GM21786 (cell line): ENCODE measurements around the gene DGKD.

Experiments
- ATAC-seq: cut with Tn5 transposase; IDR thresholded peaks from one replicate; pipeline ENCODE4 v1.9.1; 2021; ENCODE audit not compliant: unreplicated experiment

DGKD gene, protein sequence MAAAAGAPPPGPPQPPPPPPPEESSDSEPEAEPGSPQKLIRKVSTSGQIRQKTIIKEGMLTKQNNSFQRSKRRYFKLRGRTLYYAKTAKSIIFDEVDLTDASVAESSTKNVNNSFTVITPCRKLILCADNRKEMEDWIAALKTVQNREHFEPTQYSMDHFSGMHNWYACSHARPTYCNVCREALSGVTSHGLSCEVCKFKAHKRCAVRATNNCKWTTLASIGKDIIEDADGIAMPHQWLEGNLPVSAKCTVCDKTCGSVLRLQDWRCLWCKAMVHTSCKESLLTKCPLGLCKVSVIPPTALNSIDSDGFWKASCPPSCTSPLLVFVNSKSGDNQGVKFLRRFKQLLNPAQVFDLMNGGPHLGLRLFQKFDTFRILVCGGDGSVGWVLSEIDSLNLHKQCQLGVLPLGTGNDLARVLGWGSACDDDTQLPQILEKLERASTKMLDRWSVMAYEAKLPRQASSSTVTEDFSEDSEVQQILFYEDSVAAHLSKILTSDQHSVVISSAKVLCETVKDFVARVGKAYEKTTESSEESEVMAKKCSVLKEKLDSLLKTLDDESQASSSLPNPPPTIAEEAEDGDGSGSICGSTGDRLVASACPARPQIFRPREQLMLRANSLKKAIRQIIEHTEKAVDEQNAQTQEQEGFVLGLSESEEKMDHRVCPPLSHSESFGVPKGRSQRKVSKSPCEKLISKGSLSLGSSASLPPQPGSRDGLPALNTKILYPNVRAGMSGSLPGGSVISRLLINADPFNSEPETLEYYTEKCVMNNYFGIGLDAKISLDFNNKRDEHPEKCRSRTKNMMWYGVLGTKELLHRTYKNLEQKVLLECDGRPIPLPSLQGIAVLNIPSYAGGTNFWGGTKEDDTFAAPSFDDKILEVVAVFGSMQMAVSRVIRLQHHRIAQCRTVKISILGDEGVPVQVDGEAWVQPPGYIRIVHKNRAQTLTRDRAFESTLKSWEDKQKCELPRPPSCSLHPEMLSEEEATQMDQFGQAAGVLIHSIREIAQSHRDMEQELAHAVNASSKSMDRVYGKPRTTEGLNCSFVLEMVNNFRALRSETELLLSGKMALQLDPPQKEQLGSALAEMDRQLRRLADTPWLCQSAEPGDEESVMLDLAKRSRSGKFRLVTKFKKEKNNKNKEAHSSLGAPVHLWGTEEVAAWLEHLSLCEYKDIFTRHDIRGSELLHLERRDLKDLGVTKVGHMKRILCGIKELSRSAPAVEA

DNA sequence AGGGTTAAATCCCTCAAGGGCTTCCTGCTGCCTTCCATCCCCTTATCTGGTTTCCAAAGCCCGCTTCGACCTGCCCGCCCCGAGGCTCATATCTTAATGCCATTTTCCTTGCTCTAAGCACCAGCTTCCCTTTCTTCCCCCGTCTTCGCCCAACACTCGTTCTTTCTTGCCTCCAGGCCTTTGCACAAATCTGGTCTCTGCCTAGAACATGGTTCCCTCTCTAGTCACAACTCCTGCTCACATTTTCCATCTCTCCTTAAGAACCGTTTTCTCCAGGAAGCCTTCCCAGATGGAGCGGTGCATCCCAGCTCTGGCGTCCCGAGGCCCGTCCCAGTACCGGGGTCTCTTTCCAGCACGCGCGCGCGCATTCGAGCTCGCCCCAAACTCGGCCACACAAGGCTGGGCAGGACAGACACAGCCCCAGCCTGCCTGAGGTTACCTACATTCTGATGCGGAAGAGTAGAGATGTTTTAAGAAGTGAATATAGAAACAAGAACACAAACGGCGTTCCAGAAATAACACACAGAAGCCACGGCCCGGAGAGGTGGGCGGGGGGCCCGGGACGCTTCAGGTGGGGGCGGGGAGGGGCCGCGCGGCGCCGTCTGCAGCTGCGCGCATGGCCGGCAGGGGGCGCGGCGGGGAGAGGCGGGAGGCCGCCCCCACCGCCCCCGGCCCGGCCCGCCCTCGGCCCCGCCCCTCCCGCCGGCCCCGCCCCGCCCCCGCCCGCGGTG is at the start of gene DGKD:
Gene DGKD (plus strand): TSS at position 726 of the 731 bp plus-strand sequence. CDS start 25 bp downstream, outside the sequence.
- peak; percentile 29 for ATAC-seq

DNA sequence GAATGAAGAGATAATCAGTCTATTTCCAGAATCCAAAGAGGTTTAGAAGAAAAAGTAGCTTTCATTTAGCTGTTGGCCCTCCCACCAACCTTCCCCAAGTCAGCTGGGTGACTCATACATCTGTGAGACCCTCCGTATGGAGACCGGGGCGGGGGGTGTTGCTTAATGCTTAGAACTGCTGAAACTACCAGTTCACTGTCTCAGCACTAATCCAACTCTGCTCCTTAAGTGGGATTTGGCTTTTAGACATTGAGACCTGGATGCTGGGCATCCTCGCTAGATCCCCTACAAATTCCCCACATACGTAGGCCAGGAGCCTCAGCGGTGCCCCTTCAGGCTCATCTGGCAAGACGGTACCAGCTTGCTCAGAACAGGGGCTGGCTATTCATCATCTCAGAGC is 46.7 kb upstream of the DGKD start, which contains the start of gene SAG:
Gene SAG (plus strand): TSS at position 252 of the 400 bp plus-strand sequence. CDS start 1,374 bp downstream, outside the sequence.
- ATAC-seq = no peak

DNA sequence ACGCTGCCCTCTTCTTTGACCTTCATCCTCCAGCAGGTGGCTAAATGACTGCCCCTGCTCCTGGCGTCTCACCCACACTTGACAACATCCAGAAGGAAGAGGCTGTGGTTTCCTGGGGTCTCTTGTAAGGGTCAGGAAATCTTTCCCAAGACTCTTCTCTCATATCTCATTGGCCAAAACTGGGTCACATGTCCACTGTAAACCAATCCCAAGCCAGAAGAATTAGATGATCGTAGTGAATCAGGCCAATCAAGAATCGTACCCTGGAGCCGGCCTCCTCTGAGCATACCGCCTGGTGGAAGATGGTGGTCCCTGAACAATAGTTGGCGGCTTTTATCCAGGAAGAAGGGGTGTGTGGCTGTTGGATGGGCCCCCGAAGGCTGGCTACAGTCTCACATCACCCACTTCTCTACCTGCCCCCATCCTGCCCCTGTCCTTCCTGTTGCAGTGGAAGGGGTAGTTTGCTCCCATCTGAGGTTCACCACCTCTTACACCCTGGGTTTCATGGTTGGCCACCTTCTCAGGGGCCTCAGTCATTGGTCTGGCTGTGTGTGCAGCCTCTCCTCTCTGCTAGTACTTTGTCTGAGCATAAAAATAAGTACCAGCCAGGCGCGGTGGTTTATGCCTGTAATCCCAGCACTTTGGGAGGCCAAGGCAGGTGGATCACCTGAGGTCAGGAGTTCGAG is 42.9 kb upstream of the DGKD start:
- ATAC-seq = no peak

DNA sequence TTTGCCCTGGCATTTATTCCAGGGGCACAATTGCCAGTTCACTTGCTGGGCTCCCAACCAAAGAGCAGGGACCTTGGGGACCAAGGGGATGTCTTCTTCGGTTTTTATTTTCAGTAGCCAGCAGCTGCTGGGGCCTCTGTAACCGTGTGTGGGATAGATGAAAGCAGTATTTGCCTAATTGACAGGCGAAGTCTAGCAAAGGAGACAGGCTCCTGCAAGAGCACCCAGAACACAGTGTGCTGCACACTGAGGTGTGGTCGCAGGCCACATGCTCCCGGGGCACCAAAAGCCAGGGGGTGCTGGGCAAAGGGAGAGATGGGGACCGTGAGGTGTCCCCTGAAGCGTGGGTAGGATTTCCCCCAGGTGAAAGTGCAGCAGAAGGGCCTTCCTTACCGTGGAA is 41.4 kb upstream of the DGKD start:
- no peak for ATAC-seq

DNA sequence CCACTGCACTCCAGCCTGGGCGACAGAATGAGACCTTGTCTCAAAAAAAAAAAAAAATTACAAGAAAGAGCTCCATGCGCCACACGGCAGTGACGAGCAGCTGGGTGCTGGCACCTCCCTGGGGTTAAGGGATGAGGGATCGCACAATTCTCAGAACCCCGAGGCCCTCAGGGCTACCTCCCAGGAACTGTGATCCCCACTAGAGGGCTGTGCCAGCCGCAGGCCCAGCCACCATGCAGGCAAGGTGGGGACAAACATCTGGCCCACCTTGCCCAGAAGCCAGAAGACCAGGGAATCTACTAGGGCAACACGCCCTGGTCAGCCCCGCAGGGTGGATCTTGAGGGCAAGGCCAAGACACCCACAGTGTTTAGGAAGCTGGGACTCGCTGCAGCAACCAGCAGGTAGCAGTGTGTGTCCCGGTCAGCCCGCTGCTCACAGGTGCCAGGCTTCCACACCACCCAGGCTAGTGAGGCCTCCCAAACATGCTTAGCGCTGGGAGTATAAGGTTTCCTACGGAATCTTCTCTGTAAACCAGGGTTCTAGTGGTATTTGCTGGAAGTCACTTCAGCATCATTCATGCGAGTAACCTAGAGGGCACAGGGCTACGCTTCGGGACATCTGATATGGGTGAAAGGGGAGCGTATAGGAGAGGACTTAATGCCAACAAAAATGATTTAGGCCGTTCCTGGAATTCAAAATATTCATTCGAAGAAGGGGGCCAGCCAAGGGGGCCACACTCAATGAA is 39.9 kb upstream of the DGKD start:
- ATAC-seq = no peak

DNA sequence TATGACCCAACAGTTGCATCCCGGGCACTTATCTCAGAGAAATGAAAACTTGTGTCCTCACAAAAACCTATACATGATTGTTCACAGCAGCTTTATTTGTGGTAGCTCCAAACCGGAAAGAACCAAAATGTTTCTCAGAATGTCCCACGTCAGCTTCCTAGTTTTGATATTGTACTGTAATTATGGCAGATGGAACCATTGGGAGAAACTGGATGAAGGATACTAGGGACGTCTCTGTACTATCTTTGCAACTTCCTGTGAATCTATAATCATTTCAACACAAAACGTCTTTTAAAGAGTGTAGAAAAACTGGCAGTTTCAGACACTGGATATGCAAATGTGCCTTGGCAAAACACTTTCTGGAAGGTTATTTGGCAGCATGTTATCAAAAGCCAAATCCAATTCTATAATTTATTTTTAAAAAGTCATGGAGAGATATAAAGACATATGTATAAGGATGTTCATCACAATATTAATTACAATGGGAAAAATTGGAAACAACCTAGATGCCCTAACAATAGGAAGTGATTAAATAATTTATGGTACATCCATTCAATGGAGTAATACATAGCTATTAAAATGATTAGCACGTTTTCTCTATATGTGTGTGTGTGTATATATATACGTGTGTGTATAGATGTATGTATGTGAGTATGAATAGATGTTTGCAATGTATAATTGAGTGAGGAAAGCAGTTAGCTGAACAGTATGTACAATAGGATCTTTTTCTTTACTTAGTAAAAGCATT is 36.9 kb upstream of the DGKD start:
- ATAC-seq = no peak

DNA sequence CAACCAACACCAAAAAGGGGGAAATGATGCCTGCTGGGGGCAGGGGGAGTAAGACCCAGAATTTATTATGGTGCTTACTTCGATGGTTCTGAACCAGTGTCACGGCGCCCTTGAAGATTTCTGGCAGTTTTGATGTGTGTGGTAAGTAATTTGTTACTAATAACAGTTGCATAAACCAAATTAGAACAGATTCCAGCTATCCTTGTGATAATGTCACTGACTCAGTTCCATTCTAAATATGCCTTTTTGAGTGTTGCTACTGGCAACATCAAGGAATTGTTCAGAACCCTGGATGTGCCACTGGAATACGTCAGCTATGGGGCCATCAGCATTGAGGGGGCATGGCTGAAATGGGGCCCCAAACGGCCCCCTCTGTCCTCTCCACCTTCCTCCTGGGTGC is 35.0 kb upstream of the DGKD start:
- no peak for ATAC-seq

DNA sequence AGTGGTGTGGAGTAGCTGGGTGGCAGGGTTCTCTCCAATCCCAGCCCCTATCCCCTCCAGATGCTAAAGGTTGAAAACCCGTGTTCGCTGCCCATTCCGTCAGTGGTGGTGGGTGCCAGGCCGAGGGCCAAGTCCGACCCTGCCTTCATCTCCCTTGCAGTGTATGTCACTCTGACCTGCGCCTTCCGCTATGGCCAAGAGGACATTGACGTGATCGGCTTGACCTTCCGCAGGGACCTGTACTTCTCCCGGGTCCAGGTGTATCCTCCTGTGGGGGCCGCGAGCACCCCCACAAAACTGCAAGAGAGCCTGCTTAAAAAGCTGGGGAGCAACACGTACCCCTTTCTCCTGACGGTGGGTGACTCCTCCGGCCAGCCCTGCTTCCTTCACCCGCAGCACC is 33.8 kb upstream of the DGKD start:
- ATAC-seq = no peak

DNA sequence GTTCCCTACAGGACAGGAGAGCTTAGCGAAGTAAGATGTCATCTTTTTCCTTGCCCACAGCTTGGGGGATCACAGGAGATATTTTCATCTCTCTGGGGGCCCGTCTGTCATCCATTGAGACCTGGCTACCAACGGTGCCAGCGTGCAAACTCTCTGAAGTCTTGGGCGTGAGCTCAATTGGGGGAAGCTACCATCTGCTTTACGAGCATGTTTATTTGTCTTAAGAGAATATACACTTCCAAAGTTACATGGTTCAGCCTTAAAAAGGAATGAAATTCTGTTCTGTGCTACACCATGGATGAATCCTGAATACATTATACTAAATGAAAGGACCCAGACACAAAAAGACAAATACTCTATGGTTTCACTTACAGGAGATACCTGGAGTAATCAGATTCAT is 33.1 kb upstream of the DGKD start:
- ATAC-seq = no peak

DNA sequence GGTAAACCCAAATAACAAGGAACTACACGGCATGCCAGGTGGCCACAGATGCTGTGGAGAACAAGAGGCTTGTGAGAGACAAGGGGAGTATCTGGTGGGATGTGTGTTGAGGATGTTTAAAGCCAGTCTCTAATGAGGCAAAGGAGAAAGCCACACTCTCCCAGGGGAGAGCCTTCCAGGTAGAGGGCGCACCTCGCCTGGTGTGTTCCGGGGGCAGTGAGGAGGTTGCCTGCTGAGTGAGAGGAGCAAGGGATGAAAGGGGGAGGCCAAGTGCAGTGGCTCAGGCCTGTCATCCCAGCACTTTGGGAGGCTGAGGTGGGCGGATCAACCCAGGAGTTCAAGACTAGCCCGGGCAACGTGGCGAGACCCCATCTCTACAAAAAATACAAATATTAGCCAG is 30.4 kb upstream of the DGKD start:
- no peak for ATAC-seq

DNA sequence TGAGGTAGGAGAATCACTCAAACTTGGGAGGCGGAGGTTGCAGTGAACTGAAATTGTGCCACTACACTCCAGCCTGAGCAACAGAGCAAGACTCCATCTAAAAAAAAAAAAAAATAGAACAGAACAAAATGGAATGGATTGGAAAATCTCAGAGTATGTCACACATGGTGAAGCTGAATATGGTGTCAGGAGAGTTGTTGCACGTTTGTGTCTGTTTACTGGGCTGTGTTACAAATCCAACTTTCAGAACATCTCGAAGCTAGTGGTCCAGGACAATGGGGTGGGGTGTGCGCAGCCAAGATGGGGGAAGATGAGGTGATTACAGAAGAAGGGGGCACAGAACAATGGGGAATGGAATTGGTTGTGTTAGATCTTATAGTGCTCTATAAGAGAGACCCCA is 29.0 kb upstream of the DGKD start:
- ATAC-seq = no peak

DNA sequence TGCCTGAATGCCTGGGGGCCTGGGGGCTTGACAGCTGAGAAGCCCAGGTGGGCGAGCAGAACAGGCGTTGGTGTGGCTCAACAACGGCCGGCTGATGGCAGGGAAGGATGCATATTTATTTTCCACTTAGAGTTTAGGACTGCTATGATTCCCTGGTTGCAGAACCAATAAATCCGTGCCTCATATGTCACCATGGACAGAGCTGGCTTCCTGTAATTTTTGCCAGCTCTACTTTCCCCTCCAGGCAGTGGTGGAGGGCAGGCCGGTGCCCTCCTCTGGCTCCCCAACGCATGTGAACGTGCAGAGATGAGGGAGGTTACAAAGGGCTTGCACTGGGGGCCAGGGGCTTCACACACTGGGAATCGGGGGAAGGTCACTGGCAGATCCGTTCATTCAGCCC is 28.5 kb upstream of the DGKD start:
- ATAC-seq = no peak

DNA sequence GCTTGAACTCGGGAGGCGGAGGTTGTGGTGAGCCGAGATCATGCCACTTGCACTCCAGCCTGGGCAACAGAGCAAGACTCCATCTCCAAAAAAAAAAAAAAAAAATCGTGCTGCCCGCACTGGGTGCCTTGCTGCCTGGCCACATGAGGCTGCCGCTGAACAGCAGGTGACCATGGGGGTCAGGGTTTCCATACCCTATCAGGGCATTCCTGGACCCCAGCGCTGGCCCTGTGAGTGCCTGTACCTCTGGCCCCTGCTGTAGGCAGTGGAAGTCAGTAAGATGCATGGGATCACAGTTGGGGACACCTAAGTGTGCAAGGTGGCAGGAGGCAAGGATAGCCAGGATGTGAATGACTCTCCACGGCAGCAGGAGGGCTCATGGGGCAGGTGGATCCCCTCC is 27.8 kb upstream of the DGKD start:
- no peak for ATAC-seq

DNA sequence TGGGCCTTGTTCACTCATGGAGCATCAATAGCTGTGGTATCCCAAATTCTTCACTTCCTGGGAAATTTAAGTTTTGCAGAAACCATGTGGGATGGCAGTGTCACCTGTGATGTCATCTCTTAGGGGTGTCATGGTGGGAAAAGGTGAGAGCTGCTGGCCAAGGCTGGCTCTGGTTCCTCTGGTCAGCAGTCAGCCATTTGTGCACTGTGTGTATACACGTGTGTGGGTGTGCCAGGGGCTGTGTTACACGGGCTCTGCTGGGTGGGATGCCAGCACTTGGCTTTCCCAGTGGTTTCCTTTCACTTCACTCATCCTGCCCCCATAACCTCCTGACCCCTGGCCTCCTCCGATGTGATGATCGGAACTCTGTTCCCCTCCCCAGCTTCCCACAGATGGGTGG is 25.4 kb upstream of the DGKD start:
- no peak for ATAC-seq

DNA sequence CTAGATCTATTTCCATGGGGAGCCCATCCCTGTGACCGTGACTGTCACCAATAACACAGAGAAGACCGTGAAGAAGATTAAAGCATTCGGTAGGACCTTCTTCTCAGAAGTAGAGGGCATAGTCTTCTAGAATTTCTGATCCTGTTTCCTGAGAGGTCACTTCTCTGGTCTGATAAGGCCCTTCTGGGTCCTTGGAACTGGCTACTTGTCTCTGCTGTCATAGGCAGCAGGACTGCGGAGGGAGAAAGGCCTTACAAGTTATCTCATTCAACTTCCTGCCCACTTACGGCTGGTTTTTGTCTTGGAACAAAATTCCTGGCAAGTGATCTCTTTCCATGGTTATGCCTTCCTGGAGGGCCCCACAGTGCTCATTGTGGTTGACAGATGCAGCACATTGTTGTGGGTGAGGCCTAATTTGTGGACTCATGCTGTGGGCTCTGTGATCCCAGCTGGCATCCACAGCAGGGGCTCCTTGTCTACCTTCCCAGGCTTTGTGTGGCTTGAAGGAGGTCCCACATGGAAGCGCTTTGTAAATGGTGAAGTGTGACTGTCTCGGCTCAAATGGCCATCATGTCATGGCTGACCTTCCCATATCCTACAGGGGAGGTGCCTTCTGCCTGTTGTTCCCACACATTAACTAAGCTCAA is 24.7 kb upstream of the DGKD start:
- no peak for ATAC-seq

DNA sequence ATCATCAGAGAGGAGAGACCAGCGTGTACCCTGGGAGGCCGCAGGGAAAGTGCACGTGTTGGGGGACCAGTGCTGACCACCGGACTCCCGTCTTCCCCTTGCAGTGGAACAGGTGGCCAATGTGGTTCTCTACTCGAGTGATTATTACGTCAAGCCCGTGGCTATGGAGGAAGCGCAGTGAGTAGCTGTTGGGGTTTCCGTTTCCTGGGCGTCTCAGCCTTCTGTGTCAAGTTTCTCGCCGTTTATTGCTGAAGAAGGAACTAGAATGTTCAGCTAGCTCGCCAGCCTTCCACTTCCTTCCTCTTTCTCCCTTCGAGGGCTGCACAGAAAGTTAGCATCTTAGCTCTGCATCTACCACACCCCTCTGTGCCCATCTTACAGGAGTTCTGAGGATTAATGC is 22.8 kb upstream of the DGKD start:
- peak; percentile 95 for ATAC-seq

DNA sequence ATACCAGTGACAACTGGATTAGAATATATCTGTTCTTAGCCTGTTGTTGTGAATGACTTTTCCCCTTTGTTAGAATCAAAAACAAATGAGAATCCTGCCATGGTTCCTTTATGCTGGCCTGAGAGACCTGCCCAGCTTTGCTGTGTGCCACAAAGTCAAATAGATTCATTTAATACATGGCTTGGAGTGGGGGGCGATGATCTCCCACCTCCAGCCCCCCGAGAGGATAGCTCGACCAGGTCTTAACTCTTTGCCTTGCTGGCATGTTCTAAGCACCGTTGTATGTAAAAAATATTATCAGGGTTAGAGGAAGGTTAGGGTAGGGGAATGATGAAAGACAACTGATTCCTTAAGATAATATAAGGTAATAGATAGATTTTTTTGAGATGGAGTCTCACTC is 22.2 kb upstream of the DGKD start:
- no peak for ATAC-seq

DNA sequence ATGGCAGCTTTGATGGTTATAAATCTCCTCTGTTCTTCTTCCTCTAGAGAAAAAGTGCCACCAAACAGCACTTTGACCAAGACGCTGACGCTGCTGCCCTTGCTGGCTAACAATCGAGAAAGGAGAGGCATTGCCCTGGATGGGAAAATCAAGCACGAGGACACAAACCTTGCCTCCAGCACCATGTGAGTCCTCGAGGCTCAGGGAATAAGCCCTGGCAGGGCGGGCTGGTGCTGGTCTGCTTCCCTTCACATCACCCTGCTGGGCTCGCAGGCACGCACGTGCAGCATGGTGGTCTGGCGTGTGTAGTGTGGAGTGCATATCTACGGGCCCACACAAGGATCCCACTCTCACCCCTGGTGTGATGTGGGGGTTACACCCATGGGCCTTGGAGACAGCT is 19.4 kb upstream of the DGKD start:
- ATAC-seq = no peak
